ENCODE results near the gene KRTAP5-5. TPM values are rescaled to one million over a fixed set of nuclear protein-coding genes. Genes with fewer than 3 reads are reported as not detected.
"Not testable (repeated sequence)": the region's sequence is repeated elsewhere in the genome, so short reads cannot be mapped to it uniquely, and the experiment has no call there.

KRTAP5-5 gene
- total RNA-seq, 1 experiment from 2014 or later, result not detected

- DNase-seq (ENCODE audit: low read depth), result no peak
These were observed 25.8 kb downstream of the KRTAP5-5 start for GRCh38 chr11:1655168-1656060.

GRCh38 chr11:1656061-1656441 lies 26.5 kb downstream of the KRTAP5-5 start:
- no peak for DNase-seq (ENCODE audit: low read depth)

- DNase-seq (ENCODE audit: low read depth), result no peak
These were observed 27.1 kb downstream of the KRTAP5-5 start for GRCh38 chr11:1656670-1657069.

- no peak for DNase-seq (ENCODE audit: low read depth)
These were observed 29.9 kb downstream of the KRTAP5-5 start for GRCh38 chr11:1659506-1659905.

GRCh38 chr11:1660111-1660867 lies 30.7 kb downstream of the KRTAP5-5 start:
- DNase-seq (ENCODE audit: low read depth), result no peak

- not testable (repeated sequence) for DNase-seq (ENCODE audit: low read depth)
These were observed 32.1 kb downstream of the KRTAP5-5 start for GRCh38 chr11:1661454-1662269.

- DNase-seq (ENCODE audit: low read depth), result not testable (repeated sequence)
These were observed 33.2 kb downstream of the KRTAP5-5 start for GRCh38 chr11:1662699-1663283.

- no peak for DNase-seq (ENCODE audit: low read depth)
These were observed 35.7 kb downstream of the KRTAP5-5 start for GRCh38 chr11:1665313-1665712.

GRCh38 chr11:1667121-1667850 lies 37.7 kb downstream of the KRTAP5-5 start:
- DNase-seq (ENCODE audit: low read depth), result no peak

GRCh38 chr11:1667906-1668305 lies 38.3 kb downstream of the KRTAP5-5 start:
- no peak for DNase-seq (ENCODE audit: low read depth)

GRCh38 chr11:1668911-1669473 lies 39.4 kb downstream of the KRTAP5-5 start:
- no peak for DNase-seq (ENCODE audit: low read depth)

- DNase-seq (ENCODE audit: low read depth), result peak; percentile 11
These were observed 40.1 kb downstream of the KRTAP5-5 start for GRCh38 chr11:1669546-1670218.

- not testable (repeated sequence) for DNase-seq (ENCODE audit: low read depth)
These were observed 40.9 kb downstream of the KRTAP5-5 start for GRCh38 chr11:1670457-1670856.

- DNase-seq (ENCODE audit: low read depth), result no peak
These were observed 41.4 kb downstream of the KRTAP5-5 start for GRCh38 chr11:1670905-1671371.

- no peak for DNase-seq (ENCODE audit: low read depth)
These were observed 42.1 kb downstream of the KRTAP5-5 start for GRCh38 chr11:1671658-1672057.

- DNase-seq (ENCODE audit: low read depth), result no peak
These were observed 43.2 kb downstream of the KRTAP5-5 start for GRCh38 chr11:1672613-1673350.

- DNase-seq (ENCODE audit: low read depth), result no peak
These were observed 44.0 kb downstream of the KRTAP5-5 start for GRCh38 chr11:1673446-1674172.
